Measurements from ENCODE around the gene CORT. TPM values are rescaled to one million over a fixed set of nuclear protein-coding genes. Genes with fewer than 3 reads are reported as not detected.
"Not testable (repeated sequence)": the region's sequence is repeated elsewhere in the genome, so short reads cannot be mapped to it uniquely, and the experiment has no call there.

CORT gene
- total and polyA plus RNA-seq, 11 donors, result 0.19 to 0.37 TPM; not detected in 9

- ATAC-seq, result peak in 3 of 4 donors; percentile 33 to 48 (median 41)
- no peak overlapping the region for H3K4me3 ChIP-seq
- intact Hi-C loops (cut with DNase I), result loop anchor here in 2 of 10 donors (10.0 kb wide), 2 partner anchors 479 to 799 kb away; partner anchors contain the start of genes LZIC (in 1 of the 2) and NMNAT1 (in 1 of the 2)
- H3K36me3 ChIP-seq, result peaks cover 0 to 27% (median 22%) of the 10 kb centered on the region in 9 donors
- H3K9me3 ChIP-seq, result no peaks in the 10 kb centered on the region
- H3K27ac ChIP-seq, result no peak overlapping the region
- H3K4me1 ChIP-seq, result peaks cover 0 to 6% (median 0%) of the 10 kb centered on the region in 12 donors
- no peak for TF ChIP-seq POLR2A (IDR thresholded peaks at IDR 0.05)
- TF ChIP-seq, protein P1, sequence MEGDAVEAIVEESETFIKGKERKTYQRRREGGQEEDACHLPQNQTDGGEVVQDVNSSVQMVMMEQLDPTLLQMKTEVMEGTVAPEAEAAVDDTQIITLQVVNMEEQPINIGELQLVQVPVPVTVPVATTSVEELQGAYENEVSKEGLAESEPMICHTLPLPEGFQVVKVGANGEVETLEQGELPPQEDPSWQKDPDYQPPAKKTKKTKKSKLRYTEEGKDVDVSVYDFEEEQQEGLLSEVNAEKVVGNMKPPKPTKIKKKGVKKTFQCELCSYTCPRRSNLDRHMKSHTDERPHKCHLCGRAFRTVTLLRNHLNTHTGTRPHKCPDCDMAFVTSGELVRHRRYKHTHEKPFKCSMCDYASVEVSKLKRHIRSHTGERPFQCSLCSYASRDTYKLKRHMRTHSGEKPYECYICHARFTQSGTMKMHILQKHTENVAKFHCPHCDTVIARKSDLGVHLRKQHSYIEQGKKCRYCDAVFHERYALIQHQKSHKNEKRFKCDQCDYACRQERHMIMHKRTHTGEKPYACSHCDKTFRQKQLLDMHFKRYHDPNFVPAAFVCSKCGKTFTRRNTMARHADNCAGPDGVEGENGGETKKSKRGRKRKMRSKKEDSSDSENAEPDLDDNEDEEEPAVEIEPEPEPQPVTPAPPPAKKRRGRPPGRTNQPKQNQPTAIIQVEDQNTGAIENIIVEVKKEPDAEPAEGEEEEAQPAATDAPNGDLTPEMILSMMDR (IDR thresholded peaks at IDR 0.05), result no peak
- 46 to 70% (median 62%) methylated on average over 4 to 9 of the region's 9 CpGs for WGBS, 4 donors
- DNase-seq, result peak in 2 of 5 donors; percentile 44 to 56
- H3K27me3 ChIP-seq, result no peaks in the 10 kb centered on the region
These were observed 25.8 kb upstream of the CORT start for GRCh38 chr1:10424034-10424433.

- H3K4me3 ChIP-seq, result no peak overlapping the region
- H3K27ac ChIP-seq, result no peak overlapping the region
- 87 to 95% (median 87%) methylated on average over 8 of the region's 8 CpGs for WGBS, 4 donors
- H3K27me3 ChIP-seq, result no peaks in the 10 kb centered on the region
- DNase-seq (no peak), ATAC-seq (no peak)
- H3K9me3 ChIP-seq, result no peaks in the 10 kb centered on the region
- intact Hi-C loops (cut with DNase I), result loop anchor here in 5 of 10 donors (5.0 to 10.0 kb wide), 5 partner anchors 47 to 800 kb away; partner anchors contain the start of genes LZIC (in 1 of the 5) and NMNAT1 (in 1 of the 5)
- TF ChIP-seq, protein P1 (IDR thresholded peaks at IDR 0.05), result no peak
- TF ChIP-seq POLR2A (IDR thresholded peaks at IDR 0.05), result no peak
- H3K36me3 ChIP-seq, result peaks cover 0 to 20% (median 16%) of the 10 kb centered on the region in 9 donors
- peaks cover 0 to 9% (median 2%) of the 10 kb centered on the region in 12 donors for H3K4me1 ChIP-seq
These were observed 25.2 kb upstream of the CORT start for GRCh38 chr1:10424651-10425050.

DNA sequence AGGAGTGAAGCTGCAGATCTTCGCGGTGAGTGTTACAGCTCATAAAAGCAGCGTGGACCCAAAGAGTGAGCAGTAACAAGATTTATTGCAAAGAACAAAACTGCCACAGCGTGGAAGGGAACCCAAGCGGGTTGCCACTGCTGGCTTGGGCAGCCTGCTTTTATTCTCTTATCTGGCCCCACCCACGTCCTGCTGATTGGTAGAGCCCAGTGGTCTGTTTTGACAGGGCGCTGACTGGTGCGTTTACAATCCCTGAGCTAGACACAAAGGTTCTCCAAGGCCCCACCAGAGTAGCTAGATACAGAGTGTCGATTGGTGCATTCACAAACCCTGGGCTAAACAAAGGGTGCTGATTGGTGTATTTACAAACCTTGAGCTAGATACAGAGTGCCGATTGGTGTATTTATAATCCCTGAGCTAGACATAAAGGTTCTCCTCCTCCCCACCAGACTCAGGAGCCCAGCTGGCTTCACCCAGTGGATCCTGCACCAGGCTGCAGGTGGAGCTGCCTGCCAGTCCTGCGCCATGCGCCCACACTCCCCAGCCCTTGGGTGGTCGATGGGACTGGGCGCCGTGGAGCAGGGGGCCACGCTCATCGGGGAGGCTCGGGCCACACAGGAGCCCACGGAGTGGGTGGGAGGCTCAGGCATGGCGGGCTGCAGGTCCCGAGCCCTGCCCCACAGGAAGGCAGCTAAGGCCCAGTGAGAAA lies 23.9 kb upstream of the CORT start:
- H3K27me3 ChIP-seq, ATAC-seq, H3K36me3 ChIP-seq, H3K4me3 ChIP-seq, H3K9me3 ChIP-seq, H3K27ac ChIP-seq, DNase-seq: not testable (repeated sequence)
- H3K4me1 ChIP-seq, result peaks cover 0 to 17% (median 7%) of the 10 kb centered on the region in 12 donors
- 84 to 90% (median 87%) methylated on average over 10 to 21 of the region's 21 CpGs for WGBS, 4 donors
- intact Hi-C loops (cut with DNase I), result loop anchor here in 6 of 10 donors (2.0 to 10.0 kb wide), 6 partner anchors 49 to 801 kb away; partner anchors contain the start of genes LZIC (in 1 of the 6) and NMNAT1 (in 1 of the 6)

GRCh38 chr1:10426535-10426848 lies 23.3 kb upstream of the CORT start:
- not testable (repeated sequence) for ATAC-seq, H3K9me3 ChIP-seq, H3K4me3 ChIP-seq, H3K27me3 ChIP-seq, DNase-seq, H3K36me3 ChIP-seq, H3K27ac ChIP-seq
- intact Hi-C loops (cut with DNase I), result loop anchor here in 6 of 10 donors (2.0 to 10.0 kb wide), 6 partner anchors 49 to 802 kb away; partner anchors contain the start of genes LZIC (in 1 of the 6) and NMNAT1 (in 1 of the 6)
- WGBS, 4 donors, result 93 to 100% (median 96%) methylated on average over 4 to 21 of the region's 21 CpGs
- H3K4me1 ChIP-seq, result peaks cover 0 to 22% (median 10%) of the 10 kb centered on the region in 12 donors

DNA sequence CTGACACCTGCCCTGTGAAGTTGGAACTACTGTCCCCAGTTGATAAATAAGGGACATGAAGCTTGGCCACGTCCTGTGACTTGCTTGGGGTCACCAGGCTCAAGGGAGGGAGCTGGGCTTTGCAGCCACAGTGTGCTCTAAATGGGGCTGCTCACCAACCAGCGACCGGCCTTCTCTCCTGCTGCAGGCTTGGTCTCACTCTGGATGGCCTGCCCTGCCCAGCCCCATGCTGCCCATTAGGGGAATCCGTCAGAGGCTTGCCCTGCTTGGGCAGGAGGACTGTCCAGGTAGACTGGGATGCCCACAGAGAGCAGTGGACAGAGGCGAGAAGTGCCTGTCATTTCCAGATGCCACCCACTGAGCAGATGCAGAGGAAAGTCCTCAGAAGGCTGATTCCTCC lies 20.8 kb upstream of the CORT start:
- DNase-seq (no peak), ATAC-seq (no peak)
- Histone ChIP-seq H3K36me3 (peaks cover 0 to 1% (median 0%) of the 10 kb centered on the region in 9 donors), H3K9me3 (no peaks in the 10 kb centered on the region), H3K4me1 (peaks cover 0 to 26% (median 12%) of the 10 kb centered on the region in 12 donors), H3K27me3 (no peaks in the 10 kb centered on the region), H3K4me3 (no peak overlapping the region), H3K27ac (no peak overlapping the region)
- 72 to 86% (median 82%) methylated on average over 5 of the region's 5 CpGs for WGBS, 4 donors
- TF ChIP-seq, protein P1 (IDR thresholded peaks at IDR 0.05), result no peak
- intact Hi-C loops (cut with DNase I), result loop anchor here in 9 of 10 donors (1.0 to 10.0 kb wide), 10 partner anchors 48 to 804 kb away; partner anchors contain the start of genes LZIC (in 1 of the 9) and NMNAT1 (in 1 of the 9)
